Endothelial cell of umbilical vein (primary cell): ENCODE data around the gene ZSCAN12. TPM values are rescaled to one million over a fixed set of nuclear protein-coding genes. Genes with fewer than 3 reads are reported as not detected.
A peak's percentile ranks its signal among the peaks of the same experiment; 100 is the strongest.

Experiments
- BruUV-seq: library from RNA; stranded (reverse); fragments of 400-500 nt; replicated peaks from 2 replicates; lab custom pipeline; 2021; lab: Mats Ljungman, UMichigan
- CTCF ChIA-PET: fragments of 300-600, 350-600 bp; sonication (Branson Sonifier 250); formaldehyde crosslinking; loops from one replicate; lab custom pipeline; 2021; ENCODE audit warnings: antibody characterized with exemption, inconsistent platforms; lab: Charles Lee
- POLR2A ChIA-PET: fragments of 300-600, 350-600 bp; sonication (Branson Sonifier 250); formaldehyde crosslinking; loops from one replicate; lab custom pipeline; 2021; ENCODE audit warnings: antibody characterized with exemption, inconsistent platforms; lab: Charles Lee
- DNase-seq: peaks from one replicate; pipeline ENCODE4 v3.0.0-alpha.2; 2011; ENCODE audit warnings: low read depth, low spot score
- FAIRE-seq: peaks from 2 replicates; lab custom pipeline; 2011; peaks lifted over from hg19 to GRCh38; lab: Jason Lieb, UNC
- H2AFZ ChIP-seq: 2 replicates; pipeline ENCODE4 v1.6.0; 2012; ENCODE audit warnings: low read depth, low read length, control low read depth, inconsistent platforms
- H3K27ac ChIP-seq: 2 replicates; pipeline ENCODE4 v1.5.1; 2011; ENCODE audit warnings: low read depth, mild to moderate bottlenecking, control low read depth, low read length, moderate library complexity; ENCODE audit not compliant: insufficient read depth
- H3K27me3 ChIP-seq, 2 experiments: 2 replicates each; pipeline versions ENCODE4 v1.6.0 to v1.6.1; 2011; ENCODE audit warnings: low read length in 2 of 2, mixed read lengths in 1 of 2; ENCODE audit not compliant: control insufficient read depth in 2 of 2, insufficient read depth in 2 of 2
- H3K36me3 ChIP-seq, 2 experiments: 2 replicates in 1 of 2; 3 replicates in 1 of 2; pipeline ENCODE4 v1.5.1; 2011; ENCODE audit warnings: low read length in 2 of 2, mild to moderate bottlenecking in 1 of 2, moderate library complexity in 1 of 2; ENCODE audit not compliant: control insufficient read depth in 2 of 2, insufficient read depth in 2 of 2; ENCODE audit errors: extremely low read depth in 1 of 2
- H3K4me1 ChIP-seq: 3 replicates; pipeline ENCODE4 v1.5.1; 2011; ENCODE audit warnings: mild to moderate bottlenecking, low read length; ENCODE audit not compliant: control insufficient read depth, insufficient read depth; ENCODE audit errors: extremely low read depth
- H3K4me2 ChIP-seq: 2 replicates; pipeline ENCODE4 v1.6.1; 2011; ENCODE audit warnings: low read length, control low read depth, mixed read lengths; ENCODE audit not compliant: insufficient read depth
- H3K4me3 ChIP-seq, 3 experiments: fragments of 200-600 bp in 1 of 3; sonication (generic), shearing (Covaris generic) in 1 of 3; replicated peaks in 1 of 3; 2 replicates each; pipeline ENCODE4 v1.5.1; 2011 to 2016; ENCODE audit warnings: control low read depth in 3 of 3, low read length in 3 of 3, mild to moderate bottlenecking in 2 of 3, inconsistent platforms in 1 of 3, low read depth in 1 of 3, moderate library complexity in 1 of 3; ENCODE audit not compliant: insufficient read depth in 1 of 3
- H3K79me2 ChIP-seq: 2 replicates; pipeline ENCODE4 v1.6.0; 2012; ENCODE audit warnings: low read length, inconsistent platforms; ENCODE audit not compliant: control insufficient read depth, insufficient read depth
- H3K9ac ChIP-seq: replicated peaks from 2 replicates; pipeline ENCODE3; 2011; ENCODE audit warnings: low read length, control low read depth; ENCODE audit not compliant: insufficient read depth; ENCODE audit errors: extremely low read depth
- H3K9me1 ChIP-seq: replicated peaks from 3 replicates; pipeline ENCODE4 v1.6.0; 2011; ENCODE audit warnings: mild to moderate bottlenecking, low read length; ENCODE audit not compliant: control insufficient read depth, insufficient read depth; ENCODE audit errors: extremely low read depth
- H3K9me3 ChIP-seq: replicated peaks from 2 replicates; pipeline ENCODE4 v1.5.1; 2012; ENCODE audit warnings: low read length, inconsistent platforms; ENCODE audit not compliant: control insufficient read depth, insufficient read depth
- H4K20me1 ChIP-seq: replicated peaks from 2 replicates; pipeline ENCODE3; 2011; ENCODE audit warnings: mild to moderate bottlenecking, low read length; ENCODE audit not compliant: control insufficient read depth, insufficient read depth; ENCODE audit errors: extremely low read depth
- CTCF ChIP-seq, 2 donors: IDR thresholded peaks; 1 replicate in 1 of 2; 2 replicates in 1 of 2; pipeline ENCODE4 v1.5.1; 2011; ENCODE audit warnings: low read length in 2 of 2, mild to moderate bottlenecking in 2 of 2, moderate library complexity in 2 of 2, control low read depth in 1 of 2, inconsistent platforms in 1 of 2, low read depth in 1 of 2; ENCODE audit not compliant: insufficient read depth in 1 of 2; ENCODE audit errors: extremely low read depth in 1 of 2
- FOS ChIP-seq: IDR thresholded peaks from 2 replicates; pipeline ENCODE4 v1.6.1; 2011; ENCODE audit warnings: mild to moderate bottlenecking, low read length, moderate library complexity, borderline replicate concordance; ENCODE audit not compliant: insufficient read depth
- GATA2 ChIP-seq: IDR thresholded peaks from 2 replicates; pipeline ENCODE4 v1.7.0; 2011; ENCODE audit warnings: low read depth, mild to moderate bottlenecking, moderate library complexity, mixed read lengths, low read length; ENCODE audit not compliant: insufficient read length, insufficient read depth
- MAX ChIP-seq: IDR thresholded peaks from 2 replicates; pipeline ENCODE4 v1.6.1; 2011; ENCODE audit not compliant: insufficient read depth, insufficient read length
- MYC ChIP-seq: IDR thresholded peaks from one replicate; pipeline ENCODE4 v1.6.1; 2011; ENCODE audit warnings: mild to moderate bottlenecking, low read depth, low read length
- POLR2AphosphoS5 ChIP-seq: IDR thresholded peaks from 2 replicates; pipeline ENCODE4 v1.6.1; 2012; ENCODE audit warnings: low read depth, mild to moderate bottlenecking, control low read depth, low read length, moderate library complexity; ENCODE audit not compliant: insufficient read depth
- dilution Hi-C: fragments of 300-500 bp; cut with MboI; formaldehyde crosslinking; loops from one replicate; pipeline ENCODE4 v1.15.0; 2019; ENCODE audit warnings: low sequenced_read_pairs; ENCODE audit not compliant: extremely low pct_ligation_motif_present
- intact Hi-C: fragments of 100-400 bp; cut with micrococcal nuclease; formaldehyde crosslinking; loops from one replicate; pipeline ENCODE4 v1.10.0; 2022
- polyA plus RNA-seq, 4 experiments: library from polyadenylated mRNA; depleted of rRNA in 3 of 4; stranded (reverse) in 3 of 4; unstranded in 1 of 4; fragments of >200 nt; gene quantifications; 2 replicates each; pipeline versions ENCODE4 v1.2.1 to v1.2.3, GENCODE V29; 2011 to 2012; ENCODE audit warnings: missing spikeins in 1 of 4
- total RNA-seq: library from RNA; stranded (reverse); gene quantifications from 2 replicates; pipeline ENCODE4 v1.2.3, GENCODE V29; 2021

The ZSCAN12 gene
- total and polyA plus RNA-seq, 2 donors (not counting 3 experiments of a cell fraction or from before 2014, with no cell fraction given) = 1.3 to 4.4 TPM

GRCh38 chr6:28393912-28394662, 5.5 kb downstream of the ZSCAN12 start:
- DNase-seq (peak; percentile 15), FAIRE-seq (no peak)
- no peaks in the 10 kb centered on the region for H4K20me1 ChIP-seq
- no peak overlapping the region for H3K9ac ChIP-seq
- H3K4me2 ChIP-seq = no peak overlapping the region
- BruUV-seq = no TSS peak
- POLR2A ChIA-PET = no interaction called here
- dilution Hi-C loops = no loop called here
- TF ChIP-seq GATA2 (no peak), MYC (no peak), CTCF (IDR thresholded peaks at IDR 0.05; ENCODE audit: extremely low read depth in 1 of 2, insufficient read depth in 1 of 2, low read depth in 1 of 2, low read length in 2 of 2) (peak in 1 of 2 donors; percentile 8), POLR2AphosphoS5 (no peak), FOS (no peak), MAX (no peak)
- peaks cover 18% of the 10 kb centered on the region for H3K79me2 ChIP-seq
- CTCF ChIA-PET = interaction anchor here (0.7 to 1.8 kb wide), 5 partner anchors 10 to 280 kb away, joined by 3 to 6 read pairs (median 3); no protein-coding TSS in a partner anchor
- H3K27me3 ChIP-seq = no peaks in the 10 kb centered on the region
- peaks cover 8% of the 10 kb centered on the region for H3K4me1 ChIP-seq
- no peak overlapping the region for H3K27ac ChIP-seq
- no peaks in the 10 kb centered on the region for H3K9me1 ChIP-seq
- intact Hi-C loops = loop anchor here (1.0 kb wide), 1 partner anchor 290 kb away; no protein-coding TSS in a partner anchor
- H2AFZ ChIP-seq = no peak overlapping the region
- H3K4me3 ChIP-seq = no peak overlapping the region
- H3K36me3 ChIP-seq = peaks cover 17 to 27% of the 10 kb centered on the region in 2 experiments
- no peaks in the 10 kb centered on the region for H3K9me3 ChIP-seq
